NCI-H69 (cell line): ENCODE data around the gene CFAP97D1.

Source experiments
- DNase-seq: peaks from one replicate; lab custom pipeline; 2025; lab: John Stamatoyannopoulos, UW

CFAP97D1 gene

GRCh38 chr17:43827596-43827995 lies 47.4 kb downstream of the CFAP97D1 start:
- DNase-seq: no peak

GRCh38 chr17:43829738-43830137 lies 49.5 kb downstream of the CFAP97D1 start:
- DNase-seq: no peak

- DNase-seq: no peak
Observed at GRCh38 chr17:43830510-43831140, 50.4 kb downstream of the CFAP97D1 start.

- DNase-seq: no peak
Observed at GRCh38 chr17:43831633-43832032, 51.4 kb downstream of the CFAP97D1 start.

- peak; percentile 57 for DNase-seq
Observed at GRCh38 chr17:43832168-43832975, 52.1 kb downstream of the CFAP97D1 start.

- DNase-seq: peak; percentile 90
Observed at GRCh38 chr17:43832976-43833829, 53.0 kb downstream of the CFAP97D1 start, which contains the start of gene MPP3. TSS of gene MPP3 (minus strand) at chr17:43833146. CDS start at chr17:43831906, 1,240 bp downstream.

- peak; percentile 11 for DNase-seq
Observed at GRCh38 chr17:43834106-43834505, 53.9 kb downstream of the CFAP97D1 start.
